SK-N-SH (cell line): ENCODE results near the gene PRKG1. TPM values are rescaled to one million over a fixed set of nuclear protein-coding genes. Genes with fewer than 3 reads are reported as not detected.

Experiments used
- CTCF ChIA-PET: fragments of 300-600, 350-600 bp; formaldehyde crosslinking; extraction: SDS; loops from one replicate; lab custom pipeline; 2021; lab: Yijun Ruan, JAX
- POLR2A ChIA-PET: fragments of 350-600 bp; sonication (Branson Sonifier 250); formaldehyde crosslinking; extraction: SDS; loops from one replicate; lab custom pipeline; 2020; ENCODE audit warnings: antibody characterized with exemption, inconsistent platforms; lab: Yijun Ruan, JAX
- DNase-seq: peaks from one replicate; pipeline ENCODE4 v3.0.0; 2012
- H2AFZ ChIP-seq: fragments of 200-600 bp; sonication (generic); 2 replicates; pipeline ENCODE4 v1.8.1; 2016; ENCODE audit warnings: antibody characterized with exemption, mild to moderate bottlenecking, low read depth
- H3F3A ChIP-seq: fragments of 200-600 bp; sonication (generic); replicated peaks from 2 replicates; pipeline ENCODE3; 2016; ENCODE audit warnings: antibody characterized with exemption, mild to moderate bottlenecking; ENCODE audit not compliant: insufficient read depth
- H3K27ac ChIP-seq, 2 experiments: fragments of 200-500 bp in 1 of 2; fragments of 200-600 bp in 1 of 2; sonication (Bioruptor generic) in 1 of 2; sonication (generic), shearing (Covaris generic) in 1 of 2; 2 replicates each; pipeline versions ENCODE4 v1.5.1 to v1.6.1; 2014 to 2016; ENCODE audit warnings: low read depth in 2 of 2, inconsistent platforms in 1 of 2, low read length in 1 of 2, mild to moderate bottlenecking in 1 of 2, mixed read lengths in 1 of 2
- H3K27me3 ChIP-seq: fragments of 200-600 bp; sonication (generic), shearing (Covaris generic); 2 replicates; pipeline ENCODE4 v1.6.1; 2016; ENCODE audit warnings: mixed run types; ENCODE audit not compliant: insufficient read depth
- H3K36me3 ChIP-seq, 2 experiments: fragments of 200-500 bp in 1 of 2; fragments of 200-600 bp in 1 of 2; sonication (Bioruptor generic) in 1 of 2; sonication (generic) in 1 of 2; replicated peaks in 1 of 2; 2 replicates each; pipeline versions ENCODE3 to v1.5.1; 2014 to 2016; ENCODE audit warnings: low read length in 1 of 2, mild to moderate bottlenecking in 1 of 2; ENCODE audit not compliant: insufficient read depth in 2 of 2, control insufficient read depth in 1 of 2
- H3K4me1 ChIP-seq, 2 experiments: fragments of 200-500 bp in 1 of 2; fragments of 200-600 bp in 1 of 2; sonication (Bioruptor generic) in 1 of 2; sonication (generic), shearing (Covaris generic) in 1 of 2; 2 replicates each; pipeline versions ENCODE4 v1.5.1 to v1.6.1; 2014 to 2016; ENCODE audit warnings: low read depth in 1 of 2, low read length in 1 of 2, mixed run types in 1 of 2; ENCODE audit not compliant: insufficient read depth in 2 of 2, control insufficient read depth in 1 of 2
- H3K4me2 ChIP-seq: fragments of 200-600 bp; sonication (generic), shearing (Covaris generic); 2 replicates; pipeline ENCODE4 v1.6.1; 2017; ENCODE audit warnings: mixed run types
- H3K4me3 ChIP-seq, 2 experiments: fragments of 200-500 bp in 1 of 2; fragments of 200-600 bp in 1 of 2; sonication (Bioruptor generic) in 1 of 2; sonication (generic), shearing (Covaris generic) in 1 of 2; 2 replicates each; pipeline versions ENCODE4 v1.5.1 to v1.8.1; 2014 to 2016; ENCODE audit warnings: low read depth in 2 of 2, inconsistent platforms in 1 of 2, low read length in 1 of 2, mild to moderate bottlenecking in 1 of 2, mixed read lengths in 1 of 2, moderate library complexity in 1 of 2
- H3K79me2 ChIP-seq: fragments of 200-600 bp; sonication (generic); 2 replicates; pipeline ENCODE4 v1.8.1; 2017; ENCODE audit warnings: mild to moderate bottlenecking; ENCODE audit not compliant: insufficient read depth
- H3K9ac ChIP-seq: fragments of 200-600 bp; sonication (generic); 2 replicates; pipeline ENCODE4 v1.6.1; 2017; ENCODE audit warnings: mixed run types
- H3K9me2 ChIP-seq: fragments of 200-600 bp; sonication (generic); 2 replicates; pipeline ENCODE4 v1.6.1; 2017; ENCODE audit warnings: mixed run types
- H3K9me3 ChIP-seq: fragments of 200-600 bp; sonication (generic); 2 replicates; pipeline ENCODE4 v1.6.1; 2017; ENCODE audit warnings: mixed run types, mild to moderate bottlenecking, moderate library complexity
- H4K20me1 ChIP-seq: fragments of 200-600 bp; sonication (generic); 2 replicates; pipeline ENCODE4 v1.6.1; 2017; ENCODE audit warnings: mild to moderate bottlenecking, mixed run types; ENCODE audit not compliant: insufficient read depth
- CHD2 ChIP-seq: fragments of 150-350 bp; IDR thresholded peaks from 2 replicates; pipeline ENCODE4 v1.6.1; 2018; ENCODE audit warnings: low read length; ENCODE audit not compliant: partially characterized antibody
- EZH2phosphoT487 ChIP-seq: fragments of 200-600 bp; sonication (generic); IDR thresholded peaks from 2 replicates; pipeline ENCODE4 v1.6.1; 2017; ENCODE audit warnings: low read depth, mixed run types, mild to moderate bottlenecking, antibody characterized with exemption, moderate library complexity, borderline replicate concordance
- FOXJ3 ChIP-seq: sonication (generic); formaldehyde crosslinking; IDR thresholded peaks from 2 replicates; pipeline ENCODE4 v1.5.1; 2020; ENCODE audit warnings: mild to moderate bottlenecking, missing genetic modification reagents
- GABPA ChIP-seq: IDR thresholded peaks from 2 replicates; pipeline ENCODE4 v1.4.0; 2012; ENCODE audit warnings: low read depth, mild to moderate bottlenecking
- GATA2 ChIP-seq: sonication (generic); formaldehyde crosslinking; IDR thresholded peaks from 2 replicates; pipeline ENCODE4 v1.5.0; 2020; ENCODE audit warnings: mild to moderate bottlenecking, missing genetic modification reagents
- JUND ChIP-seq: IDR thresholded peaks from 2 replicates; pipeline ENCODE4 v1.4.0; 2012
- MXI1 ChIP-seq: IDR thresholded peaks from 2 replicates; pipeline ENCODE4 v1.6.1; 2012; ENCODE audit warnings: mild to moderate bottlenecking, low read depth, low read length, improper control_type of control experiment
- NFIC ChIP-seq: IDR thresholded peaks from 2 replicates; pipeline ENCODE4 v1.4.0; 2012; ENCODE audit warnings: borderline replicate concordance
- RAD21 ChIP-seq: IDR thresholded peaks from 2 replicates; pipeline ENCODE4 v1.6.1; 2012; ENCODE audit warnings: mild to moderate bottlenecking, low read length
- SMC3 ChIP-seq: IDR thresholded peaks from 2 replicates; pipeline ENCODE4 v1.6.1; 2012; ENCODE audit warnings: low read depth, low read length, improper control_type of control experiment
- TAF1 ChIP-seq: IDR thresholded peaks from 2 replicates; pipeline ENCODE4 v1.6.1; 2012; ENCODE audit warnings: low read depth, mild to moderate bottlenecking, low read length, moderate library complexity, borderline replicate concordance
- TCF12 ChIP-seq: IDR thresholded peaks from 2 replicates; pipeline ENCODE4 v1.4.0; 2012
- TEAD4 ChIP-seq: IDR thresholded peaks from 2 replicates; pipeline ENCODE4 v1.4.0; 2012; ENCODE audit warnings: mild to moderate bottlenecking, borderline replicate concordance; ENCODE audit not compliant: insufficient read depth
- USF1 ChIP-seq: IDR thresholded peaks from 2 replicates; pipeline ENCODE4 v1.4.0; 2012; ENCODE audit warnings: low read depth, borderline replicate concordance
- YY1 ChIP-seq: IDR thresholded peaks from 2 replicates; pipeline ENCODE4 v1.4.0; 2012; ENCODE audit warnings: low read depth, mild to moderate bottlenecking
- WGBS: methylation state at CpG from one replicate; pipeline ENCODE4 v1.1.6; 2017; ENCODE audit warnings: low lambda C conversion rate; 5-methylcytosine and 5-hydroxymethylcytosine counted together
- polyA plus RNA-seq, 3 experiments: library from polyadenylated mRNA; depleted of rRNA; stranded (reverse); fragments of >200 nt; gene quantifications; 2 replicates each; pipeline ENCODE4 v1.2.3, GENCODE V29; 2012
- TF ChIP-seq, protein P1 (sequence below): fragments of 150-350 bp; IDR thresholded peaks from 2 replicates; pipeline ENCODE4 v1.6.1; 2016; ENCODE audit warnings: mild to moderate bottlenecking, low read depth, low read length
- TF ChIP-seq, protein P2 (sequence below): IDR thresholded peaks from 2 replicates; pipeline ENCODE4 v1.6.1; 2012; ENCODE audit warnings: mild to moderate bottlenecking, low read depth, low read length, moderate library complexity
- TF ChIP-seq, protein P3 (sequence below): fragments of 150-350 bp; IDR thresholded peaks from 2 replicates; pipeline ENCODE4 v1.6.1; 2017; ENCODE audit warnings: antibody characterized with exemption, low read length, low read depth, borderline replicate concordance
- TF ChIP-seq, protein P4 (sequence below): fragments of 200-600 bp; sonication (generic); IDR thresholded peaks from 2 replicates; pipeline ENCODE4 v1.6.1; 2017; ENCODE audit warnings: antibody characterized with exemption, mild to moderate bottlenecking, moderate library complexity

Gene PRKG1
- polyA plus RNA-seq, 1 of the 3 experiments (the other 2 are of a cell fraction), result 4.1 TPM

- TF ChIP-seq SMC3, result no peak
- TF ChIP-seq, protein P1, sequence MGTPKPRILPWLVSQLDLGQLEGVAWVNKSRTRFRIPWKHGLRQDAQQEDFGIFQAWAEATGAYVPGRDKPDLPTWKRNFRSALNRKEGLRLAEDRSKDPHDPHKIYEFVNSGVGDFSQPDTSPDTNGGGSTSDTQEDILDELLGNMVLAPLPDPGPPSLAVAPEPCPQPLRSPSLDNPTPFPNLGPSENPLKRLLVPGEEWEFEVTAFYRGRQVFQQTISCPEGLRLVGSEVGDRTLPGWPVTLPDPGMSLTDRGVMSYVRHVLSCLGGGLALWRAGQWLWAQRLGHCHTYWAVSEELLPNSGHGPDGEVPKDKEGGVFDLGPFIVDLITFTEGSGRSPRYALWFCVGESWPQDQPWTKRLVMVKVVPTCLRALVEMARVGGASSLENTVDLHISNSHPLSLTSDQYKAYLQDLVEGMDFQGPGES, result no peak
- TF ChIP-seq NFIC, result no peak
- no peak for TF ChIP-seq GABPA
- no peaks in the 10 kb centered on the region for H3K27me3 ChIP-seq
- 52% methylated on average over 3 of the region's 3 CpGs for WGBS
- DNase-seq, result no peak
- H3K36me3 ChIP-seq, result no peaks in the 10 kb centered on the region
- H3K9ac ChIP-seq, result no peak overlapping the region
- H4K20me1 ChIP-seq, result no peaks in the 10 kb centered on the region
- H3K4me3 ChIP-seq, result no peak overlapping the region
- H3F3A ChIP-seq, result no peaks in the 10 kb centered on the region
- CTCF ChIA-PET, result interaction anchor here (0.6 kb wide), 1 partner anchor 15 kb away, joined by 3 read pairs; no protein-coding TSS in a partner anchor
- no peak overlapping the region for H2AFZ ChIP-seq
- H3K9me2 ChIP-seq, result no peaks in the 10 kb centered on the region
- H3K79me2 ChIP-seq, result no peaks in the 10 kb centered on the region
- H3K4me2 ChIP-seq, result no peak overlapping the region
- H3K27ac ChIP-seq, result no peak overlapping the region
- POLR2A ChIA-PET, result no interaction called here
- H3K4me1 ChIP-seq, result no peaks in the 10 kb centered on the region
- no peaks in the 10 kb centered on the region for H3K9me3 ChIP-seq
Measured at GRCh38 chr10:51445588-51445987, 371.3 kb downstream of the PRKG1 start.

DNA sequence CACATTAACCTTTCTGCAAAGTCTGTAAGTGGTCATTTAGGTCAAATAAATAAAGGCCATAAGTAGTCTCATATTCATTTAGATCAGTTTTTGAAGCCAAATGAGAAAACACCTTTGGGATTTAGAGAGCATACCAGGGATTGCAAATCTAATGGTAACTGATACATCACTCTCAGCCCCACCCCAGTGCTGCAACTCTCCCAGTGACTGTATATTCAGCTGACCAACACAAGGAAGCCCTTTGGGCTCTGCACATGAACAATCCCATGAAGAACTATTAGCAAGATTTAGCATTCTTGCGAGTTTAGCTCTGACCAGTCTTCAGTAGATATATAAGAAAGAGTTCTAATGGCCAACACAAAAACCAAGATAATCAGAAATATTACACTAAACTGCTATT is 372.8 kb downstream of the PRKG1 start:
- no peak overlapping the region for H3K9ac ChIP-seq
- H3F3A ChIP-seq, result no peaks in the 10 kb centered on the region
- H3K9me2 ChIP-seq, result no peaks in the 10 kb centered on the region
- no peaks in the 10 kb centered on the region for H3K27me3 ChIP-seq
- TF ChIP-seq CHD2 (no peak), SMC3 (no peak), YY1 (no peak), GATA2 (CRISPR knock-in tag) (no peak), FOXJ3 (no peak), RAD21 (no peak), MXI1 (no peak), JUND (no peak), NFIC (no peak), USF1 (no peak), TEAD4 (no peak), TAF1 (no peak), TCF12 (no peak), EZH2phosphoT487 (no peak)
- TF ChIP-seq, protein P2, sequence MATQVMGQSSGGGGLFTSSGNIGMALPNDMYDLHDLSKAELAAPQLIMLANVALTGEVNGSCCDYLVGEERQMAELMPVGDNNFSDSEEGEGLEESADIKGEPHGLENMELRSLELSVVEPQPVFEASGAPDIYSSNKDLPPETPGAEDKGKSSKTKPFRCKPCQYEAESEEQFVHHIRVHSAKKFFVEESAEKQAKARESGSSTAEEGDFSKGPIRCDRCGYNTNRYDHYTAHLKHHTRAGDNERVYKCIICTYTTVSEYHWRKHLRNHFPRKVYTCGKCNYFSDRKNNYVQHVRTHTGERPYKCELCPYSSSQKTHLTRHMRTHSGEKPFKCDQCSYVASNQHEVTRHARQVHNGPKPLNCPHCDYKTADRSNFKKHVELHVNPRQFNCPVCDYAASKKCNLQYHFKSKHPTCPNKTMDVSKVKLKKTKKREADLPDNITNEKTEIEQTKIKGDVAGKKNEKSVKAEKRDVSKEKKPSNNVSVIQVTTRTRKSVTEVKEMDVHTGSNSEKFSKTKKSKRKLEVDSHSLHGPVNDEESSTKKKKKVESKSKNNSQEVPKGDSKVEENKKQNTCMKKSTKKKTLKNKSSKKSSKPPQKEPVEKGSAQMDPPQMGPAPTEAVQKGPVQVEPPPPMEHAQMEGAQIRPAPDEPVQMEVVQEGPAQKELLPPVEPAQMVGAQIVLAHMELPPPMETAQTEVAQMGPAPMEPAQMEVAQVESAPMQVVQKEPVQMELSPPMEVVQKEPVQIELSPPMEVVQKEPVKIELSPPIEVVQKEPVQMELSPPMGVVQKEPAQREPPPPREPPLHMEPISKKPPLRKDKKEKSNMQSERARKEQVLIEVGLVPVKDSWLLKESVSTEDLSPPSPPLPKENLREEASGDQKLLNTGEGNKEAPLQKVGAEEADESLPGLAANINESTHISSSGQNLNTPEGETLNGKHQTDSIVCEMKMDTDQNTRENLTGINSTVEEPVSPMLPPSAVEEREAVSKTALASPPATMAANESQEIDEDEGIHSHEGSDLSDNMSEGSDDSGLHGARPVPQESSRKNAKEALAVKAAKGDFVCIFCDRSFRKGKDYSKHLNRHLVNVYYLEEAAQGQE, result no peak
- TF ChIP-seq, protein P3, sequence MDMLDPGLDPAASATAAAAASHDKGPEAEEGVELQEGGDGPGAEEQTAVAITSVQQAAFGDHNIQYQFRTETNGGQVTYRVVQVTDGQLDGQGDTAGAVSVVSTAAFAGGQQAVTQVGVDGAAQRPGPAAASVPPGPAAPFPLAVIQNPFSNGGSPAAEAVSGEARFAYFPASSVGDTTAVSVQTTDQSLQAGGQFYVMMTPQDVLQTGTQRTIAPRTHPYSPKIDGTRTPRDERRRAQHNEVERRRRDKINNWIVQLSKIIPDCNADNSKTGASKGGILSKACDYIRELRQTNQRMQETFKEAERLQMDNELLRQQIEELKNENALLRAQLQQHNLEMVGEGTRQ, result no peak
- TF ChIP-seq, protein P4, sequence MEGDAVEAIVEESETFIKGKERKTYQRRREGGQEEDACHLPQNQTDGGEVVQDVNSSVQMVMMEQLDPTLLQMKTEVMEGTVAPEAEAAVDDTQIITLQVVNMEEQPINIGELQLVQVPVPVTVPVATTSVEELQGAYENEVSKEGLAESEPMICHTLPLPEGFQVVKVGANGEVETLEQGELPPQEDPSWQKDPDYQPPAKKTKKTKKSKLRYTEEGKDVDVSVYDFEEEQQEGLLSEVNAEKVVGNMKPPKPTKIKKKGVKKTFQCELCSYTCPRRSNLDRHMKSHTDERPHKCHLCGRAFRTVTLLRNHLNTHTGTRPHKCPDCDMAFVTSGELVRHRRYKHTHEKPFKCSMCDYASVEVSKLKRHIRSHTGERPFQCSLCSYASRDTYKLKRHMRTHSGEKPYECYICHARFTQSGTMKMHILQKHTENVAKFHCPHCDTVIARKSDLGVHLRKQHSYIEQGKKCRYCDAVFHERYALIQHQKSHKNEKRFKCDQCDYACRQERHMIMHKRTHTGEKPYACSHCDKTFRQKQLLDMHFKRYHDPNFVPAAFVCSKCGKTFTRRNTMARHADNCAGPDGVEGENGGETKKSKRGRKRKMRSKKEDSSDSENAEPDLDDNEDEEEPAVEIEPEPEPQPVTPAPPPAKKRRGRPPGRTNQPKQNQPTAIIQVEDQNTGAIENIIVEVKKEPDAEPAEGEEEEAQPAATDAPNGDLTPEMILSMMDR, result no peak
- no peaks in the 10 kb centered on the region for H3K36me3 ChIP-seq
- WGBS, result 50% methylated on average over 1 of the region's 1 CpG
- ChIA-PET POLR2A (no interaction called here), CTCF (no interaction called here)
- H3K4me1 ChIP-seq, result no peaks in the 10 kb centered on the region
- no peak for DNase-seq
- H3K9me3 ChIP-seq, result no peaks in the 10 kb centered on the region
- H3K79me2 ChIP-seq, result no peaks in the 10 kb centered on the region
- no peak overlapping the region for H3K4me2 ChIP-seq
- no peaks in the 10 kb centered on the region for H4K20me1 ChIP-seq
- H2AFZ ChIP-seq, result no peak overlapping the region
- H3K4me3 ChIP-seq, result no peak overlapping the region
- H3K27ac ChIP-seq, result no peak overlapping the region
